NK-92 (cell line): ENCODE measurements around the gene B4GALNT3.

Source experiments
- DNase-seq: peaks from one replicate; lab custom pipeline; 2025; ENCODE audit not compliant: unreplicated experiment; lab: John Stamatoyannopoulos, UW

The B4GALNT3 gene

DNA sequence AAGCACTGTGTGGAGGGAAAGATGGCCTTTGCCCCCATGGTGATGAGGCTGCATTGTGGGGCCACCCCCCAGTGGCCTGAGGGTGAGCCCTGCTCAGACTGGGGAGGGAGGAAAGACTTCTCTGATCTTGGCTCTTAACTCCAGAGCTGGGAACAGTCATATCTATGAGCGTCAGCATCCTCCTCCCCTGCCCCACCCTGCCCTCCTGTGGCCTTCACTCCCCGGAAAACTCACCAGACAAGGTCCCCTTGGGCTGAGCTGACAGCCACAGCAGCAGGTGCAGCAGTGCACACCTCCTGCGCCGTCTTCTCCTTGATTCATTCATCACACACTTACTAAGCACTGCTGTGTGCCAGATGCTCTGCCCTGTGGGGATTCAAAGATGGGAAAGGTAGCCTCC, 98.8 kb downstream of the B4GALNT3 start:
- no peak for DNase-seq

- no peak for DNase-seq
These were observed 99.6 kb downstream of the B4GALNT3 start for GRCh38 chr12:559208-559905.

GRCh38 chr12:559906-560455, 100.2 kb downstream of the B4GALNT3 start:
- no peak for DNase-seq

- DNase-seq = no peak
These were observed 101.1 kb downstream of the B4GALNT3 start for GRCh38 chr12:560691-561390.

DNA sequence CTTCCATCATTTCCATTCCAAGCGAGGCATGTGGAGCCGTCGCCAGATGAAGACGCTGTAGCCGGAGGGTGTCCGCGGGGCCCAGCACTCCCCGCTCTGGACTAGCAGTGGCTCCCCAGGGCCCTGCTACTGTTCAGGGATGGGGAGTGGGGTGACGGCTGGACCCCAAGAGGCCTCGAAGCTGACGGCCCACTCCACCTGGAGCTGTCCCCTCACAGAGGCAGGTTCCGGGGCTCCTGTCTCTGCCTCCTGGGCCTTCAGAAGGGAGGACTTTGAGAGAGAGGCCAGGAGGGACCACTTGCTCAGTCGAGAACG, 101.6 kb downstream of the B4GALNT3 start:
- no peak for DNase-seq

- no peak for DNase-seq
These were observed 102.3 kb downstream of the B4GALNT3 start for GRCh38 chr12:561908-562593.

- no peak for DNase-seq
These were observed 102.9 kb downstream of the B4GALNT3 start for GRCh38 chr12:562634-563033.

- DNase-seq = no peak
These were observed 103.6 kb downstream of the B4GALNT3 start for GRCh38 chr12:563250-563781.

DNA sequence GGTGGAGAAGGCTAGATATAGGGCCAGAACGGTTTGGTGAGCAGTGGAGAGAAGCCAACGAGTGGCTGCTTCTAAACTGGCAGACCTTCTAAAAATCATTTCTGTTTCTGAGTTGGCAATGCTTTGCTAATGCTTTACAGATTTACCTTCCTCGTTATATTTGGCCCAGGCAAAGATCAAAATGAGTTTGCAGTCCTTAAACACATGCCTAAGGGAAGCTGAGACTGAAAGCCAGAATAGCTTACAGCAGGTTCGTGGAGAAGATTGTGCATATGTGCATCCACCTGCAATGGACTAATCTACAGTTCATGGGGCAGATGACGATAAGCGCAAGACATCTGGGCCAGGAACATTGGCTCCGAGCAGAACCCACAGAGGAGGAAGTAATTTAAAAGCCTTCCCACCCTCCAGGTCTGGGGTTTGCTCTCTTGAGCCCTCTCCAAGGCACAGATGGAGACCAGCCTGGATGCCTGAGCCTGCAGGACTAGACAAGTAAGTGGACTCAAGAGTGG, 104.1 kb downstream of the B4GALNT3 start:
- no peak for DNase-seq

GRCh38 chr12:565161-565560, 105.4 kb downstream of the B4GALNT3 start:
- no peak for DNase-seq

- DNase-seq = no peak
These were observed 105.9 kb downstream of the B4GALNT3 start for GRCh38 chr12:565589-566105.

- no peak for DNase-seq
These were observed 108.7 kb downstream of the B4GALNT3 start for GRCh38 chr12:568486-568885.

DNA sequence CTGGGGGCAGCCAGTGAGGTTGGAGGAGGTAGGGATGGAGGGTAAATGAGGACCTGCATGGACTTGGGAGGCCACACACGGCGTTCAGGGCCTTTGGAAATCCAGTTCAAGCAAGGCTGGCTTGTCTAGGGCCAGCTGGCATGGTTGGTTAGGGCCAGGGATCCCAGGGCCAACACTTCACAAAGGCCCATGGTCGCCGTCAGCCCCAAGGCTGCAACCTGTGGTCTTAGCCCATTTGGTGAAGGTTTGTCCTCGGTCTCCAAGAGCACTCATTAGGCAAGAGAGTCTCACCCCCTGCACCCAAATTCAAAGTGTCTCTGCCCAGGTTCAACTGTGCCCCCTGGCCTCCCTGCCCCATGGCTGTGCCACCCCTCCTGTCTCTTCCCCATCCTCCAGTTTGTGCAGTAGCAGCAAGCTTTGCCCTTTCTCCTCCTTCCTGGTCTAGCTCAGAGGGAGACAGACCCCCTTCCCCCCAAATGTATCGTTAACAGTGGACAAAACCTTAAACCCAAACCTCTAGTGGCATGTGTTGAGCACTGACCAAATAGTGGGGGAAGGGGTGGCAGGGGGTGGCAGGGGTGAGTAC, 109.4 kb downstream of the B4GALNT3 start:
- no peak for DNase-seq

DNA sequence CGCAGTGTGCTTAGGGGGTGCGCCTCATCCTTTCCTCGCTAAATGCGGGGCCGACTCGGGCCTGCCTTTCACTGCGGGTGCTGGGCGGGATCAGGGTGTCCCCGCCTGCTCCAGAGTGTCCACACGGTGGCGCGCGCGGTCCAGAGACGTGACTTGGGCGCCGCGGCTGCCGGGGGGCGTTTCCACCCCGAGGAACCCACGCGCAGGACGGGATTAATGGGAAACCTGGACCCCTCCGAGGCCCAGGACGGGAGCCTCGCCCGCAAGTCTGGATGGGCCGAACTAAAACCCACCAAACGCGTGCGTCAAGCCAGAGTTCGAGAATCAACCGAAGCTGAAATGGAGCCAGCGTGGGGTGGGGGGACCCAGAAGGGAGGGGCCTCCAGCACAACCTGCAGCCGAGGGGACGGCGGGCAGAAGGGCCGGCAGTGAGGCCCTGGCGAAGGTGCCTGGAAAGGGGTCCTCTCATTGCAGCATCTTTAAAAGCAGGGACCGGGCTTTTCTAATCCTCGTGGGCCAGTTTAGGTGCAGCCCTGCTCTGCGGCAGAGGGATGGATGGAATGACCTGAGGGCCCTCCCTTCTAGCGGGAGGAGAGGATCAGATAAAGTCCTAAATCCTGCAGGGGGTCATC, 110.2 kb downstream of the B4GALNT3 start:
- no peak for DNase-seq

DNA sequence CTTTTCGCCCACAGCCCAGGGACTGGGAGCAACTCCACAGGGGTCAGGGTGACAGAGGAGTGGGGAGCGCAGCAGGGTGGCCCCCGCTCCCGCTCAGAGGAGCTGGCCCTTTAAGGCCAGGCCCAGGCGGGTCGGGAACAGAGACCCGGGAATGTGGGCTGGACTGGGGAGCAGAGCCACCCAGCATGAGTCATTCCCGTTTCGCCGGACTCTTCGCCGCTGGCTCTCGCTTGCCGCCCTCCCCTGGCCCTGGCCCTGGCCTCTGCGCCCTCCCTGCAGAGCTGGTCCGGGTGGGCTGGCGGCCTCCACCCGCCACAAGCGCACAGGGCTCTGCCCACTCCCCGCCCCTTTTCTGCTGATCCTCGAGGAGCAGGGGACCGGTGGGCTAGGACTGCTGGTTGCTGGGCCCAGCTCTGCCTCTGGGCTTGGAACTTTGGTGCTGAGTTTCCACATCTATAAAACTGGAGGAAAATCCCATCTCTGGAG, 110.7 kb downstream of the B4GALNT3 start:
- no peak for DNase-seq

- DNase-seq = no peak
These were observed 111.4 kb downstream of the B4GALNT3 start for GRCh38 chr12:570921-571794.

DNA sequence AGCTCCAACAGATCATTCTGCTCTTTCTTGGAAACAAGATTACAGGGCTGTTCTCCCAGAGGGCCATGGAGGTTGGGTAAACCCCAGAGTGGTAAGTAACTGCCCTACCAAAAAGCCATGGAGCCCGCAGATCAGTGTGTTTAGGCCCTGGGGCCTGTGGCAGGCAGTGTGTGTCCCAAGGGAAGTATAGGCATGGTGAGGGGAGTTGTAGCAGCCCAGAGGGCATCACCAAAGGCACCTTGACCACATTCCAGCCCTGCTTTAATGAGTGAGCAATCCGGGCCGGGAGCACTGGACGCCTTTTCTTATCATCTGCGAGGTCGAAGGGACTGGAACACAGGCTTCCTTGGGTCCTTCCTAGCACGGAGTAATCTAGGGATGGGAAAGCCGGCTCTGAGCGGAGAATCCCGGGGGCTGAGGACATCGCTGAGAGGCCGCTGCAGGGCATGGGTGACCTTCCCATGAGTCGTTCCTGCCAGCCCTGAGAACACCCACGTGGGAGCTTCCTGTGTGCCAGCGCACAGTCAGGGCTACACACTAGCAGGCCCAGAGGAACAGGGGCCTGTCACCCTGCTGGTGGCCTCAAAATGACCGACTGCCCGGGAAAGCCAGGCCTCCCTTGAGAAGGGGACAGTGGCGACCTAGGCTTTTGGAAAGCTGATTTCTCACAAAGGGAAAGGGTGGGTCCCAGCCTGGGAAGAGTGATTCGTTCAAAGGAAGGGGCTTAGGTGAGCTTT, 112.2 kb downstream of the B4GALNT3 start:
- no peak for DNase-seq

DNA sequence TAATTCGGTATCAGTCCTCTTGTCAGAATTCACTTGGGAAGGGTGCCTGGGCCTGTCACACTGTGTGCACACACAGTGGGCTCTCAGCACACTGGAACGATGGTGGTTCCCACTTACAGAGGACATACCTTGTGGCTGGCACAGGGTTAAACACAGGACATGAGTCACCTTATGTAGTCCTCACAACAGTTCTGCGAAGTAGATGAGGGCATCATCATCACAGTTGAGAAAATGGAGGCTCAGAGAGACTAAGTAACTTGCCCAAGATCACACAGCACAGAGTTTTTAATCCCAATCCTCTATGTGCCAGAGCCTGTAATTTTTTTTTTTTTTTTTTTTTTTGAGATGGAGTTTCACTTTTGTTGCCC, 112.8 kb downstream of the B4GALNT3 start:
- no peak for DNase-seq

DNA sequence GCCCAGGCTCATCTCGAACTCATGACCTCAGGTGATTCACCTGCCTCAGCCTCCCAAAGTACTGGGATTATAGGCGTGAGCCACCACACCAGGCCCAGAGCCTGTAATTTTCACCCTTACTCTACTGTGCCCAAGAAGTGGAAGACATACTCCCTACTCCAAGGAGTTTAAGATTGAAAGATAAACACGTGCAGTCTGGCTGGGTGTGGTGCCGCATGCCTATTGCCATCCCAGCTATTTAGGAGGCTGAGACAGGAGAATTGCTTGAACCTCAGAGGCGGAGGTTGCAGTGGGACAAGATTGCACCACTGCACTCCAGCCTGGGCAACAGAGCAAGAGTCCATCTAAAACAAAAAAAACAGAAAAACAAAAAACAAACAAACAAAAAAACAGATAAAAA, 113.5 kb downstream of the B4GALNT3 start:
- no peak for DNase-seq
